K562 (cell line): ENCODE measurements around the gene NEDD9. TPM values are rescaled to one million over a fixed set of nuclear protein-coding genes. Genes with fewer than 3 reads are reported as not detected.

ENCODE experiments used
- ATAC-seq: fragments of 200-7000 bp; cut with Tn5 transposase; 3 replicates; pipeline ENCODE4 v1.9.1; 2020; ENCODE audit warnings: moderate library complexity
- BruUV-seq: library from RNA; stranded (reverse); fragments of 400-500 nt; replicated peaks from 2 replicates; lab custom pipeline; 2021; lab: Mats Ljungman, UMichigan
- CTCF ChIA-PET: fragments of 300-600 bp; formaldehyde crosslinking; extraction: SDS; loops from one replicate; lab custom pipeline; 2021; ENCODE audit warnings: low intra/inter-chr PET ratio; lab: Yijun Ruan, JAX
- POLR2A ChIA-PET: fragments of 300-600, 350-650 bp; sonication (Branson Sonifier 250); formaldehyde crosslinking; extraction: SDS; loops from one replicate; lab custom pipeline; 2021; ENCODE audit warnings: antibody characterized with exemption, inconsistent platforms; lab: Yijun Ruan, JAX
- DNase-seq, 4 experiments: peaks; one replicate each; pipeline versions ENCODE4 v3.0.0 to v3.0.0-alpha.2; 2011 to 2018; ENCODE audit warnings: low spot score in 3 of 4, mixed read lengths in 3 of 4; ENCODE audit errors: extremely low read depth in 1 of 4
- FAIRE-seq: peaks from 2 replicates; lab custom pipeline; 2011; peaks lifted over from hg19 to GRCh38; lab: Jason Lieb, UNC
- H2AFZ ChIP-seq: 2 replicates; pipeline ENCODE4 v1.6.0; 2011; ENCODE audit warnings: low read depth, low read length, control low read depth, inconsistent platforms
- H3K27ac ChIP-seq: fragments of 200-600 bp; 3 replicates; pipeline ENCODE4 v1.8.0; 2011; ENCODE audit warnings: low read depth, mild to moderate bottlenecking, control low read depth, inconsistent platforms, low read length, moderate library complexity, mixed read lengths; ENCODE audit errors: extremely low read depth
- H3K27me3 ChIP-seq, 2 experiments: fragments of 300-600 bp in 1 of 2; 2 replicates in 1 of 2; 3 replicates in 1 of 2; pipeline versions ENCODE4 v1.6.0 to v1.8.0; 2011; ENCODE audit warnings: inconsistent platforms in 2 of 2, low read length in 2 of 2, mild to moderate bottlenecking in 1 of 2, mixed read lengths in 1 of 2, moderate library complexity in 1 of 2; ENCODE audit not compliant: control insufficient read depth in 2 of 2, insufficient read depth in 2 of 2
- H3K36me3 ChIP-seq: fragments of 300-600 bp; 3 replicates; pipeline ENCODE4 v1.8.0; 2011; ENCODE audit warnings: mild to moderate bottlenecking, low read length, inconsistent platforms; ENCODE audit not compliant: control insufficient read depth, insufficient read depth
- H3K4me1 ChIP-seq, 2 experiments: fragments of 200-600 bp in 1 of 2; replicated peaks in 1 of 2; 2 replicates in 1 of 2; 3 replicates in 1 of 2; pipeline versions ENCODE4 v1.5.1 to v1.8.0; 2011; ENCODE audit warnings: inconsistent platforms in 2 of 2, low read length in 2 of 2, mild to moderate bottlenecking in 1 of 2, mixed read lengths in 1 of 2, moderate library complexity in 1 of 2; ENCODE audit not compliant: control insufficient read depth in 2 of 2, insufficient read depth in 2 of 2
- H3K4me2 ChIP-seq: 2 replicates; pipeline ENCODE4 v1.6.1; 2011; ENCODE audit warnings: low read length, control low read depth, inconsistent platforms, mixed read lengths; ENCODE audit not compliant: insufficient read depth
- H3K4me3 ChIP-seq: fragments of 200-600 bp; sonication (generic), shearing (Covaris generic); 2 replicates; pipeline ENCODE4 v1.5.1; 2016; ENCODE audit warnings: control low read depth, inconsistent platforms
- H3K79me2 ChIP-seq: fragments of 200-600 bp; 3 replicates; pipeline ENCODE4 v1.8.0; 2011; ENCODE audit warnings: low read length, inconsistent platforms; ENCODE audit not compliant: control insufficient read depth, insufficient read depth
- H3K9ac ChIP-seq, 2 experiments: 2 replicates each; pipeline versions ENCODE4 v1.6.0 to v1.6.1; 2011; ENCODE audit warnings: low read depth in 2 of 2, low read length in 2 of 2, control low read depth in 1 of 2, inconsistent platforms in 1 of 2, mild to moderate bottlenecking in 1 of 2, mixed read lengths in 1 of 2; ENCODE audit not compliant: insufficient read depth in 1 of 2
- H3K9me1 ChIP-seq: one replicate; pipeline ENCODE4 v1.6.0; 2011; ENCODE audit warnings: inconsistent platforms, mild to moderate bottlenecking, low read length, moderate library complexity; ENCODE audit not compliant: control insufficient read depth, insufficient read depth
- H3K9me3 ChIP-seq: replicated peaks from 2 replicates; pipeline ENCODE4 v1.5.1; 2011; ENCODE audit warnings: low read depth, low read length, inconsistent platforms; ENCODE audit not compliant: control insufficient read depth, insufficient read depth
- H4K20me1 ChIP-seq: replicated peaks from 2 replicates; pipeline ENCODE4 v1.6.1; 2011; ENCODE audit warnings: low read length, inconsistent platforms, mixed read lengths; ENCODE audit not compliant: control insufficient read depth, insufficient read depth
- AFF4 ChIP-seq: sonication (generic); formaldehyde crosslinking; IDR thresholded peaks from 2 replicates; pipeline ENCODE4 v1.8.0; 2023; ENCODE audit warnings: mild to moderate bottlenecking, missing genetic modification reagents
- ARID3A ChIP-seq: IDR thresholded peaks from 2 replicates; pipeline ENCODE4 v1.6.1; 2012; ENCODE audit warnings: low read depth, low read length, improper control_type of control experiment, borderline replicate concordance
- E2F5 ChIP-seq: sonication (generic); formaldehyde crosslinking; IDR thresholded peaks from 2 replicates; pipeline ENCODE4 v1.8.0; 2022; ENCODE audit warnings: mild to moderate bottlenecking, missing genetic modification reagents
- POLR2G ChIP-seq: fragments of 200-400 bp; formaldehyde crosslinking; IDR thresholded peaks from 2 replicates; pipeline ENCODE4 v1.6.1; 2017; ENCODE audit warnings: low read depth, mild to moderate bottlenecking, antibody characterized with exemption, low read length, moderate library complexity
- TRIM28 ChIP-seq: fragments of 450-650 bp; IDR thresholded peaks from 2 replicates; pipeline ENCODE4 v1.6.1; 2017
- USF2 ChIP-seq: sonication (generic); formaldehyde crosslinking; IDR thresholded peaks from 2 replicates; pipeline ENCODE4 v1.5.0; 2020; ENCODE audit warnings: missing genetic modification reagents
- ZNF280A ChIP-seq: fragments of 450-650 bp; IDR thresholded peaks from 2 replicates; pipeline ENCODE4 v1.6.1; 2018; ENCODE audit warnings: mild to moderate bottlenecking, low read depth; ENCODE audit not compliant: partially characterized antibody
- WGBS: fragments of 100-300 bp; shearing (Covaris generic); methylation state at CpG from one replicate; pipeline ENCODE4 v1.1.6; 2016; ENCODE audit warnings: low coverage, mixed read lengths; ENCODE audit not compliant: insufficient coverage; ENCODE audit errors: missing lambda C conversion rate; 5-methylcytosine and 5-hydroxymethylcytosine counted together
- in situ Hi-C: fragments of 300-500 bp; cut with MboI; formaldehyde crosslinking; loops from 4 replicates; pipeline ENCODE4 v1.15.0; 2018; ENCODE audit warnings: inconsistent platforms, mixed read lengths
- intact Hi-C: fragments of 100-400 bp; cut with micrococcal nuclease; formaldehyde crosslinking; loops from 2 replicates; pipeline ENCODE4 v1.14.2; 2022
- polyA plus RNA-seq, 8 experiments: library from polyadenylated mRNA; depleted of rRNA in 4 of 8; stranded (reverse) in 5 of 8; unstranded in 3 of 8; fragments of >200 nt; fragmentation: Nextera tagmentation in 2 of 8; fragmentation: Illumina TruSeq in 1 of 8; extraction: Ambion mirVana in 2 of 8; extraction: Trizol in 1 of 8; gene quantifications; 2 replicates each; pipeline versions ENCODE4 v1.2.1 to v1.2.3, GENCODE V29; 2011 to 2014; ENCODE audit warnings: inconsistent platforms in 1 of 8, missing spikeins in 1 of 8
- total RNA-seq, 7 experiments: library from RNA; depleted of rRNA in 6 of 7; stranded (reverse); fragments of >200 nt in 6 of 7; fragmentation: Illumina TruSeq in 2 of 7; extraction: Trizol in 2 of 7; gene quantifications; 2 replicates each; pipeline versions ENCODE4 v1.2.1 to v1.2.3, GENCODE V29; 2011 to 2021; ENCODE audit warnings: low replicate concordance in 1 of 7

Gene NEDD9
- total and polyA plus RNA-seq, 9 of the 15 experiments (the other 6 are each of a cell fraction or from before 2014, with no cell fraction given): 0.04 to 0.18 (median 0.15) TPM; not detected in 6

- H3K27ac ChIP-seq: no peak overlapping the region
- no peaks in the 10 kb centered on the region for H3K4me1 ChIP-seq
- no peaks in the 10 kb centered on the region for H4K20me1 ChIP-seq
- no peak overlapping the region for H2AFZ ChIP-seq
- ChIA-PET CTCF (no interaction called here), POLR2A (no interaction called here)
- ATAC-seq (no peak), DNase-seq (no peak), FAIRE-seq (no peak)
- H3K9me3 ChIP-seq: no peaks in the 10 kb centered on the region
- H3K36me3 ChIP-seq: no peaks in the 10 kb centered on the region
- H3K9ac ChIP-seq: no peak overlapping the region
- WGBS: 0% methylated on average over 6 of the region's 6 CpGs
- peaks cover 0 to 13% of the 10 kb centered on the region in 2 experiments; a peak in 3 of 5 replicates for H3K27me3 ChIP-seq
- BruUV-seq: no TSS peak
- no peaks in the 10 kb centered on the region for H3K9me1 ChIP-seq
- H3K79me2 ChIP-seq: no peaks in the 10 kb centered on the region
- TF ChIP-seq ARID3A: no peak
- no peak for TF ChIP-seq USF2 (CRISPR knock-in tag)
- TF ChIP-seq E2F5 (CRISPR knock-in tag): no peak
- TF ChIP-seq POLR2G: no peak
- no peak for TF ChIP-seq TRIM28
- TF ChIP-seq ZNF280A: no peak
- TF ChIP-seq AFF4 (CRISPR knock-in tag): no peak
- intact Hi-C loops: no loop called here
- H3K4me3 ChIP-seq: no peak overlapping the region
- in situ Hi-C loops: no loop called here
- no peak overlapping the region for H3K4me2 ChIP-seq
Measured at GRCh38 chr6:11179088-11179418, 53.4 kb downstream of the NEDD9 start.
